ENCODE results near the gene SGSM2.

The SGSM2 gene

DNA sequence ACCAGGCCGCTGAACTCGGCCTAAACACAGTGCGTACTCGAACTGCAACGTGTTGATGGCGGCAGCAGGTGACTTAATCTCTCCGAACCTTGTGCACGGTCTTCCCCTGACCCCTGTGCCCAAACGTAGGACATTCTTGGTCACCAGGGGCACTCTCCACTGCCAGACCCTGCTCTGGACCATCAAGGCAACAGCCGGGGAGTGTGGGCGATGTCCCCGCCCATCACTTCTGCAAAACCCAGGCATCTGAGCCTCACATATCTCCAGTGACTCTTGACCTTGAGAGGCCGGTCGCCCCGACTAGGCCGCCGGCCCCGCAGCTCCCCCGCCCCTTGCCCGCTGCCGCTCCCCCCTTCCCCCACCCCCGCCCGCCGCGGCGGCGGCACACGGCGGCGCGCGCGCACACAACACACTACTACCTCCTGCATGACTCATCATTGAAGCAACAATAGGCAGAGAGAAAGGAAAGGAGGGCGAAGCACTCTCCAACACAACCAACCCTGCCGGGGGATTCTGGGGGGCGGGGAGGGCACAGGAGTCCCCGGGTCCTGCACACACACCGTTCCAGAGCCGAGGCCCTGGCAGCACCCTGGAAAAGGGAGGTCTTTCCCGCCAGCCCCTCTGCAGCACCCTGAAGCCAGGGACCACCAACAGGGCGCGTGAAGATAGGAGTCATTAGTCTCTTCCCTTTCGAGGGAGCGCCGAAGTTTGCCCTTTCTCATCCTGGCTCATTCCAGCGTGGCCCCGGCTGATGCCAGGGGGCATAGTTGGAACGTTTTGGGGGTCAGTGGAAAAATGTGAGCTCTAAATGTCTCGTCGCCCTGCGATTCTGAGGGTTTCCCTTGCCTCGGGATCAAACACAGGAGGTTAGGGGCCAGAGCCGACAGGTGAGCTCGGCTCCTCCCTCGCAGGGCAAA is 61.6 kb downstream of the SGSM2 start:
- DNase-seq (ENCODE audit: low spot score): peak; percentile 71

DNA sequence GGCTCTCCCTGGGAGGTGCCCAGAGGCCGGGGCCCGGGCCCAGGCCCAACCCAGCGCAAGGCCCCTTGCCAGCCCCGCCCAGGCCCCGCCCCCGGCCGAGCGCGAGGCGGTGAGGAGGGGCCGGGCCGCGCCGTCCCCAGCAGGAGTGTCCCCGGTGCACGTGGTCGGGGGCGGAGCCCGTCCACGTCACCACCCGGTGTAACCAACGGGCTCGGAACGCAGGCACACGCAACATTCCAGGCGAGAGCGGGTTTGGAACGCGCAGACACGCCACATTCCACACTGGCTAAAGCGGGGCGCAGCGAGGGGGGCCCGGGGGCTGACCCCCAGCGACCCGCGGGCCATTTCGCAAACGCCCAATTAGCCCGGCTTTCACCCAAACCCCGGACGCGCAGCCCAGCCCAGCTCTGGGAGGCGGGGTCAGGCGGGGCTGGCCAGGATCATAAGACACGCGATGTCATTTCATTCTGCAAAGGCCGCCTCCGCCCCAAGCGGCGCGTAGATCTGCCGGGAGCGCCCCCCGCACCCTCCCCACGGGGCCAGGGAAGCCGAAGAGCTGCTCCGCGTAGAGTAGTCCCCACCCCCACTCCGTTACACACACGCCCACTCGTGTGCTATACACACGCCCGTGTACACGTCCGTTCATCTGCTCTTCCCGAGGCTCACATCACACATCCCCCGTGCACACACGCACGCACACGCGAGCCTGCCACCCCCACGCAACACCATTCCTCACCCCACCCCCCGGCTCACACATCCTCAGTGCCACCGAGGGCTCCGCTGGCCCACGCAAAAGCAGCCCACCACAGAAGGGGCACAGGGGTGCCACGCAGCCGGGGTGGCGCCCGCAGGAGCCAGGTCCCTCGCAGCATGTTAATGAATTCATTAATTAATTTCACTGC is 62.5 kb downstream of the SGSM2 start:
- peak; percentile 94 for DNase-seq (ENCODE audit: low spot score)

DNA sequence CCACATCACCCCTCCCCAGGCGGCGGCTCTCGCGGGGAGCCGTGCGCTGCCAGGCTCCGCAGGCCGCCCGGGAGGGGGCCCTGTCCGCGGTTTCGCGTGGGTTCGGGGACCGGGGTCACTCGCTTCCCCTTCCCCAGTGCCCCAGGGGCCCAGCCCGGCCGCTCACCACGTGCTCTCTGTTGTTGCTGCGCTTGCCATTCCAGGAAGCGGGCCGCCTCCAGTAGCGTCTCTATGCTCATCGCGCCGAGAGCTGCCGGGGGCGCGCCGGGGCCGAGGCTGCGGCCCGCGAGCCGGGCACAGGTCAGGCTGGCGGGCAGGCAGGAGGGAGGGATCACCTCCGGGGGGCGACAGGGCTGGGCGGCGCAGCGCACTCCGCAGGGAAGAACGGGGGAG is 63.2 kb downstream of the SGSM2 start:
- DNase-seq (ENCODE audit: low spot score): peak; percentile 62

DNA sequence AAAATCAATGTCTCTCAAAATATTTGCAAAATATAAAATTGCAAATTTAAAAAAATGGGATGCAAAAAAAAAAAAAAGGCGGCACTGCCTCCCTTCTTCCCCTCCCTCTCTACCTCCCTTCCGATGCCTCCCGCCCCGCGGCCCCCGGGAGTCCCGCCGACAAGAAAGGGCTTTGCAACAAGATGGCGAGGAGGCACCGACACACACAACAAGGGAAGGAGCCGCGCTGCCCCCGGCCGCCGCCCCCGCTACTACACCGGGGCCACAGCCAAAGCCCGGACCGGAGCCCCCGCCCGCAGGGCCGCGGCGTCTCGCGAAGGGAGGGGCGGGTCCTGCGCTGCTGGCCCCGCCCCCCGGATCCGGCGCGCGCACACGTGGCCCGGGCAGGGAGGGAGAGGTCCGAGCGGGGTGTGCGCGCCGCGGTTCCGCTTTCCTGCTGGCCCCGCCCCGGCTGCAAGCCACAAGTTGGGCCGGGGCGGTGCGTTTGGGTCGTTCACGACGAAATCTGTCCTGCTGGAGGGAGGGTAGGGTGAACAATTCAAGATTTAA is 63.6 kb downstream of the SGSM2 start, which contains the start of gene MNT:
TSS of gene MNT (minus strand) at position 184 of the 549 bp plus-strand sequence. CDS start 348 bp downstream, outside the sequence.
- DNase-seq (ENCODE audit: low spot score): peak; percentile 93

DNA sequence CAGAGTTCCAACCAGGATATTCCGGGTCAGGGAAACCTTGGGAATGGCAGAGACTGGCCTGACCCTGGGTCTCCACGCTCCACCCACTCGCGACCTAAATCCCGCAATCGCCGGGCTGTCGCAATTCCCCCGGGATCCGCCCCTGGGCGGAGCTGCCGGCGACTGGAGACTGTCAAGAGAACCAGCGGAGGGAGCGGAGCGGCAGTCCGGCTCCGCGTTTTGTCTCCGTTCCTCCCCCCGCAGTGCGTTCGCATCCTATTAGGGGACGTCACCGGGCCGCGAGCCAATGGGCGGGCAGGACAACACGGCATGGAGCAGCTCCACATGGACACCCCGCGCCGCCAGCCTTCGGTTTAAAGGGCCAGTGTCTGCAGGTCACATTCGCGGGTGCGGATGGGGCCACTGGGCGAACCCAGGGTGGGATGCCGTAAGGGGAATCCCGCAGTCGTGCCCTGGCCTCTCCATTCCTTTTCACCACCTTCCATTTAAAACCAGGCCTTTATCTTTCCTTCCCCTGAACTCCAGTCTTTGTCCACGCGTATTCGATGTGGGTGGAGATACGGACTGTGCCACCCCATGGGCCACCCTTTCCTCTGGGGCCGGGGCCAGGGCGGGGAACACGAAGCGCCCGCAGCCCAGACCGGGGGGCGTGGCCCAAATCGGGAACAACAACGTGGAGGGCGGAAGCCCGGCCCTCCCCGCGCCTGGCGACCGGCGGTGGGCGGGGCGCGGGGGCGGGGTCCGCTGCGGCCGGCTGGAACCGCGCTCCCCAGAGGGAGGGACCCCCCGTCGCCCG is 64.3 kb downstream of the SGSM2 start:
- DNase-seq (ENCODE audit: low spot score): peak; percentile 99

DNA sequence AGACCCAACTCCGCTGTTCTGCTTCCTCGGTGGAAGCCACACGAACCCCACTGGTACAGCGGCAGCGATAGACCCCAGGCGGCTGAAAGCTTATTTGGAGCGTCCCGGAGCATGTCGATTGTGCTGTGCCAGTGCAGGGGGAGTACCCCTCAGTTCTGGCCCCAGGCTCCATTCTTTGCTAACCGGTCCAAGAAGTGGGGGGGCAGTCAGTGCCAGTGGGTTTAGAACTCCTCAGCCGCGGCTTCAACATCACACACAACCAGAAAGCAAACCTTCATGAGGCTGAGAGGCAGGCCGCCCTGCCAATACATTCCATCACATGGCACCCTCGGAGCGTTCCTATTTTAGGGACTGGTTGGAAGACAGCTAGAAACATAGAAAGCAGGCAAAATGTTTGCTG is 65.2 kb downstream of the SGSM2 start:
- DNase-seq (ENCODE audit: low spot score): no peak

DNA sequence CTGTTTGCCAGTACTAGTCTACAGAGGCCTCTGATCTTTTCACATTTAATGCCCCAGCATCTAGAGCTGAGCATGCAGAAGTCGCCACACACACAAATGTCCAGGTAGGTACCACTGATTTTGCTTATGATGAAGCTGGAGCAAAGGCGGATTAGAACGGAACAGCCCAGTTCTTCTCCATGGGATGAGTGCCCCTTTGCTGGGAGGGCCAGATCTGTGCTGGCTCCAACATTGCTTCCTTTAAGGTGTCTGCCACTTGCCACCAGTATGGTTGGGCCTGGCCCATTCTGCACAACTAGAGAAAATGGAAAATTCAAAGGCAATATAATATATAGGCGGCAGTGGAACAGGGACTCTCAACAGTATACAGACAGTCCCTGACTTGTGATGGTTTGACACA is 65.7 kb downstream of the SGSM2 start:
- no peak for DNase-seq (ENCODE audit: low spot score)

DNA sequence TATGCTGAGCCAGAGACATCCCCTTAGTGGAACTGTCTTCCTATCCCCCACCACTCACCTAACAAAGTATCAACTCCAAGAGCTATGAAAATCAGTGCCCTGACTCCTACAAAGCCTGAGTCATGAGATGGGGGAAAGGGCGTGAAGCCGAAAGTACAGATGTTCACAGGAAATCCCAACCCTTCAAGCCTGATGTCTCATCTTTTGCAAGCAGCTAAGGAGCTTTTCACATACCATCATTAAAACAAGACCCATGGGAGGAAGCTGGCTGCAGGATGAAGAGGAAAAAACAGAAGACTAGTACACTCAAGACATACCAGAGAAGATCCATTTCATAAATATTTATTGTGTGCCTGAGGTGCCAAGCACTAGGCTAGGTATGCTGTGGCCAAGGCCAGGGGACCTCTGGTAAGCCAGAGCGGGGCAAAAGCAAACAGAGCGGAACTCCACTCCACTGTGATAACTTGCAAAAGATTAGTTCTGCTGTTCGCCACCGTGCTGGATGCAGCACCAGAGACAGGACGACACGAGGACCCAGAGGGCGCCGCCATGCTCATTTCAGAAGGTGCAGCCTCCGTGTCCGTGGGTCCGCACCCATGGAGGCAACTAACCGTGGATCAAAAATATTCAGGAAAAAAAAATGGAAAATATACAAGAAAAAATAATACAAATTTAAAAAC is 68.1 kb downstream of the SGSM2 start:
- no peak for DNase-seq (ENCODE audit: low spot score)

DNA sequence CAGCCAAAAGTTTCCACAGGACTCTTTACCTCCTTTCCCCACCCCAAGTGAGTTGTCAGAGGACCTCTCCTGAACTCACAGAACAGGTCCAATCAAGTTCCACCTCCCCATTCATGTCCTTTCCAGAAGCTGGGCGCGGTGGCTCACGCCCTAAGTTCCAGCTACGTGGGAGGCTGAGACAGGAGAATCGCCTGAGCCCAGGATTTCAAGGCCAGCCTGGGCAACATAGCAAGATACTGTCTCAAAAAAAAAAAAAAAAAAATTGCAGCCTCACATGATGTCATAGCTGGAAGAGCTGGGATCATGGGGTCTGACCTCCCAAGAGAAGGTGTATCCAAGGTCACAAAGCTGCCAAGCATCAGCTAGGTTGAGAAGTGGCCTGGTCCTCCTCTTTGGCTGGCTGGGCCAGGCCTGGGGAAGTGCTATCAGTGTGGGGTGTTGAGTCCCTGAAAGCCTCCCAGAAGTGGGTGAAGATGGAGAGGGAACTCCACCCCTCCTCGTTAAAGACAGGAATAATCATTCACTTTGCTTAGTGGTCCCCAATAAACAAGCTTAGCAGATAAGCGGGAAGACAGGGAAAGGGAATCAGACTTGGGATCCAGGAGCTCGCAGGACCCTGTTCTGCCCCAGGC is 69.1 kb downstream of the SGSM2 start:
- no peak for DNase-seq (ENCODE audit: low spot score)

DNA sequence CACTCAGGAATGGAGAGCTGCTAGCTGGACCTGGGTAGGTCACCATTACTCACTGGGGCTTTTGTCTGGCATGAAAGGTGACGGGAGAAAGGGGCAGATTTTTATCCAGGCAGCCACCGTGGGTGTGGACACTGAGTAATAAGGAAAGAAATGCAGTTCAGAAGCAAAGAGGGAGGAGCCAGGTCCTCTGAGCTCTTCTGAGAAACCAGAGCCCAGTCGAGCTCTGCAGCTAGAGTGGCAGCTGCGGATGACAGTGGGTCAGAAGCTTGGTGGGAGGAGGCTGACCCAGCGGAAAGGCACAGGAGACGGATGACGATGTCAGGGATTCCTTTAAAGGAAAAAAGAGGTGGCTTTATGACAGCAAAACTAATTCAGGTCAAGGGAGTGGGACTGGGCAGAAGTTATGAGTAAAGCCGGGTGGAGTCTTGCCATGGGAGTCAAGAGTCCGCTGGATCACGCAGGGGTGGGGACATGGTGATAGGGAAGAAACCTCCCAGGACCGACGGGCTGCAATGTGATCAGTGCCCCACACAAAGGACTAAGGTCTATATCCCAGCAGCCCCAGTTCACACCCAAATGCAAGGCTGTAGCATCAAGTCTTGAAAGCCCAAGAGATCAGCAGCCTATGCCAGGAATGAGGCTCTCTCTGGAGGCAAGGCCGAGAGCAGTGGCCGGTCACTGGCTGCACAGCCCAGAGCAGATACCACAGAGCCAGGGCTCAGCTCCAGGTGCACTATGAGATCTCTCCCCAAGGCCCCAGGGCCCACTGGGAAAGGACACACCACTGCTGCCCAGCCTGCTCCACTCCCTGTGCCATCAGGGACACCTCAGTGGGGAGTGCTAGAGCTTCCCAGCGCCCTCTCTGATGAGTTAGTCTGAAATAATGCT is 69.8 kb downstream of the SGSM2 start:
- peak; percentile 36 for DNase-seq (ENCODE audit: low spot score)

DNA sequence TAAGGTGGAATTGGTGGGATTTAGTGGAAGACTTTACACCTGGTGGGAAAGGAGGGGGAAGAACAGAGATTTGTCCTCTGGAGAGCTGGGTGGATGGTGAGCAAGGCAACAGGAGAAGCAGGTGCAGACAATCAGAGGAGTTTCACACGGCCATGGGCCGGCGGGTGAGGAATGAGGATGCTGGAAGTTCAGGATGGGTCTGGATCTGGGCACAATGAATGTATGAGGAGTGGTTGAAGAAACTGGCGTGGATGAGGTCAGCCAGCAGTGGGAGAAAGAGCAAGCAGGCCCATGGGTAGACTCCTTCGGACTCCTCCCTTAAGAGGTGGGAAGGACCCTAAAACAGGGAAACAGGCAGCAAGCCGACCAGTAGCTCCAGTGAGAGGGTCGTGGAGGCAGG is 73.7 kb downstream of the SGSM2 start:
- no peak for DNase-seq (ENCODE audit: low spot score)

DNA sequence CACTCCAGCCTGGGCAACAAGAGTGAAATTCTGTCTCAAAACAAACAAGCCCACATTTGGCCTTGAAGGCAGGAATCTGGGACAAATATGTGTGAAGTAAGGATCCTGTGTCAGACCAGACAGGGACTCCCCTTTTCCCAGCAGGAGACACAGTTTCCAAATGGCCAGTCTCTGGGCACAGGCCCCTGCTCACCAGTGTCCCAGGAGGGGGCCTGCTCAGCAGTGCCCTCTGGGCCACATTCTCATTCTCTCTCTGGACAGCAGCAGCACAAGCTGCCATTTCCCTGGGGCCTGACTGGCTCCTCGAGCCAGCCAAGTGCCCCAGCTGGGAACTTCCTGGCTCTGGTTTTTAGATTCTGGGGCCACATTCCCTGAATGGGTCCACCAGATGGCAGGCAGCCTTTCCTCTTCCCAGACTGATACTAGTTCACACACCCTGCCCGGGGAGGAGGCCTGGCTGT is 75.3 kb downstream of the SGSM2 start:
- DNase-seq (ENCODE audit: low spot score): no peak

DNA sequence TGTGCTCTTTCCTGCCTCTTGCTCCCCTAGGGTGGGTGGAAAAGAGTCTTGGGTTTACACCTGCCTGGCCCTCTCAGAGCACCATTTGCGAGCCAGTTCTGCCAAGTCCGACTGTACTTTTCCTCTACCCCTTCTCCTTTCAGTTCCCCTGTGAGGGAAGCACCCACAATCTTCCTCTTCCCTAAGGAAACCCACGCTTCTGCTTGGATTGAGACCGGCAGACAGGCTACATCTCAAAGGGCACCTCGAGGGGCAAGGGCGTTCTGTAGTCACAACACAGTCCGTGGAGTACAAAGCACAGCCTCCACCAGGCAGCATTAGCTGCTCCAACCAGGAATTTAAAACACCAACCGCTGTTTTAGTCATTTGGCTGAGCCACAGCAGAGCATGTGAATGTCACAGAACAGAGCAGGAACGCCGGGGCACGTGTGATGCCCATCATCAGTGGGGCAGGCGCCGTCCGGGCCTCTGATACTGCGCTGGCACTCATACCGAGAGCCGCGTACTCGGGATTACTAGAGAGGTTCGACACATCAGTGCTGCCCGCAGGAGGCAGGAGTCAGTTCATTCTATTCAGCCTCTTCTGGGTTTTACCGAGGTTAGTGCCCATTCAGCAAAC is 77.3 kb downstream of the SGSM2 start:
- no peak for DNase-seq (ENCODE audit: low spot score)

DNA sequence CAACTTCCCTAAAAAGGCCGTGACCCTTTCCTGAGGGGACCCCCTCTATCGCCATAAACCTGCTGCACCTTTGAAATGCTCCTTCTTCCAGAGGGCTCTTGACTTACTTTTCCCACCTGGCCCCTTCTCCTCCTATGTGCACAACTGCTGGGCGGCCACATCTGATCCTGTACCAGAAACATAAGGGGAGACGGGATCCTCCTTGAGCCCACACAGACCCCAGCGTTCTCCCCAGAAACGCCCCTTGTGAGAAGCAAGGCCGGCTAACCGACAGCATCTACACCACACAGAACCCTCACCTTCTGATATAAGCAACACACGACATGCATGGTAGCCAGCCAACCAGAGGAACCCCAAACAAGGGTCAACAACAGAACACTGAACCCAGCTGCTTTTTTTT is 77.8 kb downstream of the SGSM2 start:
- DNase-seq (ENCODE audit: low spot score): no peak

DNA sequence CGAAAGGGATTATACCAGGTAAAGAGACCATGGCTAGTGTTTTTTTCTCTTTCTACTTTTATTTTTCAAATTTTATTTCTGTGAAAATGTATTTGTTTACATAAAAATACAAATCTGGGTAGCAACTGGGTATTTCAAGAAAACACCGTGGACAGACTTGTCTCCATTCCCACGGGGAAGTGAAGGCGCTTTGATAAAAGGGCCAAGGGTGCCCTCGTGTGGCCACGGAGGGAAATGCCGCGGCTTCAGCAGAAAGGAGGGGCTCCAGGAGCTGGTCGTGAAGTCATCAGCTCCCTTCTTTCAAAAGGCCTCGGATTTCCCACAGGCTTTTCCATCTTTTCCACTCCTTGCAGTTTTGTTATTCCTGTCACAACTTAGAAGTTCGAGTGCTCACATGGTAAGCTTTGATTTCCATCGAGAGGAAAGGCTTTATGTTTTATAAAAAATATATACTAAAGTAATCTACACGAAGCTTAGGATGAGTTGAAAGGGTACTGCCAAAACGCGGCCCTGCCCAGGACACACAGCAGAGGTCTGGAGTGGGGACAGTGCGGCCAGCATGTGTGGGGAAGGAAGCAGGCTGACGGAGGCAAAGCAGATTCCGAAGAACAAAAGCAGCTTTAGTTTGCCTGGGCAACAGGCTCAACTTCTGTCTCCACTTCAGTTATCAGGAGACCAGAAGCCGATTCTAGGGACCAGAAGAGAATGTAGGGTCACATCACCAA is 78.9 kb downstream of the SGSM2 start:
- DNase-seq (ENCODE audit: low spot score): peak; percentile 85

DNA sequence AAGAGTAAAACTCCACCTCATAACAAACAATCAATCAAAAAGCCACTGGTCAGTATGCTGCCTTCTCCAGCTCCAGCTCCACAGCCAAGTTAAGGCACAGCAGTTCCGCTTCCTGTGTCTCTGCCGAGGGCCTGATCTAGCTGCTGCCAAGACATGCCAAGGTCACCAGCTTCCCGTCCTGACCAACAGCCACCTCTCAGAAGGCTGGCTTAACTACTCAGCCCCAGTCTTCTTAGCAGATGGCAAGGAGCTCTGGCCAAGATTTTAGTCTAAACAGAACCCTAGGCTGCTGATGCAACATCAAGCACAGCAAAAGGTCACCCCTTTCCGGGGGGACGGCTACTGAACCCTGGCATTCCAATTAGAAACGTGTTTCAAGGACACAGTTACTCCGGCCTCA is 81.3 kb downstream of the SGSM2 start:
- DNase-seq (ENCODE audit: low spot score): no peak

DNA sequence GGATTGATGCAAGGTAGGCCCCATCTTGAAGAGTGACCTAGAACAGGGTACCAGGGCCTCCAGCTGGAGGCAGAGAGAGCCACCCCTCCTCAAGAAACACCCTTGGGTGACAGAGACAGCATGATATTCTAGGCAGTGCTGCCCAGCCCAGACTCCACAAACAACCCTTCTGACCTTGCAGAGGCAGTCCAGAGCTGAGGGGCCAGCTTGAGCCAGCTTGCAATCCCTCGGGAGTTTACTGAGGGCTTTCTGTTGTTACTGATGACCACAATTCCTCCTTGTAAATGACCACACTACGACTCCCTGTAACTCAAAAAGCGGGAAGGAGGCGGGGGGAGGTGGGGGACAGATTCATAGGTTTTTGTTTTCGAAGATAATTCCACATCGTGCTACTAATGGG is 82.2 kb downstream of the SGSM2 start:
- no peak for DNase-seq (ENCODE audit: low spot score)

DNA sequence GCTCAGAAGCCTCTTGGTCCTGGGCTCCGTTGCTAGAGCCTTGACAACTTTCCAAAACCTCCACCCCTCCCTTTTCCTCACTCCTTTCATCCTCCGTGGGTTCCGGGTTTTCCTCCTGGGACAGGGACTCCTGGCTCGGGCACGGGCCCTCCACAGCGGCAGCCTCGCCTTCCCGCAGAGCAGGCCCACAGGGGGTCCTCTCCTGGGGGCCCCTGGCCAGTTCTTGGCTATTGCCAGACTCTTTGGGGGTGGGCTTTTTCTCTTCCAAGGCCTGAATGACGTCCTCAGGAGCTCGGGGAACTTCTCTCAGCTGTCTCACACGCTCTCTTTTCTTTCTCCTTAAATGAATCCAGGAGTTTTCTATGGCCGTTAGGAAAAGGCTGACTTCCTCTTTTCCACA is 82.9 kb downstream of the SGSM2 start:
- DNase-seq (ENCODE audit: low spot score): no peak

Measured in activated CD4-positive, alpha-beta T cell treated with anti-CD3 and anti-CD28 coated beads, Interleukin-2, Interleukin-4, amounts not matched to agents 100 ng/mL and 50 ng/mL, durations not matched to agents 16 hours and 8 hours (primary cell).